HFFc6 (cell line): Measurements from ENCODE around the gene TRIM56. TPM values are rescaled to one million over a fixed set of nuclear protein-coding genes. Genes with fewer than 3 reads are reported as not detected.
"Not testable (repeated sequence)": the region's sequence is repeated elsewhere in the genome, so short reads cannot be mapped to it uniquely, and the experiment has no call there.

Source experiments
- DNase-seq: peaks from one replicate; pipeline ENCODE4 v3.0.0-alpha.2; 2018
- H3K27ac Mint-ChIP-seq: 2 replicates; pipeline ENCODE4 v1.8.0; 2020; ENCODE audit warnings: mild to moderate bottlenecking, mixed read lengths
- H3K27me3 Mint-ChIP-seq: 2 replicates; pipeline ENCODE4 v1.8.0; 2021; ENCODE audit warnings: mild to moderate bottlenecking, moderate library complexity, mixed read lengths; ENCODE audit not compliant: insufficient read depth
- H3K36me3 Mint-ChIP-seq: 2 replicates; pipeline ENCODE4 v1.8.0; 2021; ENCODE audit warnings: low read depth, mixed read lengths
- H3K4me1 Mint-ChIP-seq: 2 replicates; pipeline ENCODE4 v1.8.0; 2020; ENCODE audit warnings: low read depth, mixed read lengths
- H3K4me3 Mint-ChIP-seq: 2 replicates; pipeline ENCODE4 v1.8.0; 2020; ENCODE audit warnings: mild to moderate bottlenecking, moderate library complexity, mixed read lengths
- H3K9me3 Mint-ChIP-seq: 2 replicates; pipeline ENCODE4 v1.8.0; 2020; ENCODE audit warnings: mild to moderate bottlenecking, mixed read lengths
- CTCF ChIP-seq: fragments of 200-600 bp; sonication (generic); IDR thresholded peaks from 2 replicates; pipeline ENCODE4 v1.5.0; 2021; ENCODE audit warnings: antibody characterized with exemption, mild to moderate bottlenecking
- total RNA-seq, 6 experiments: library from RNA; stranded (reverse); fragmentation: NEBNext Ultra II Directional; extraction: Animal tissue kit (Norgen Biotek cat#: 25700); gene quantifications; 2 replicates in 1 of 6; 3 replicates in 5 of 6; pipeline ENCODE4 v1.2.3, GENCODE V29; 2021

The TRIM56 gene
- total RNA-seq, 6 experiments from 2014 or later, result 17.8 to 20.6 (median 19.4) TPM

- no peak overlapping the region for H3K4me3 Mint-ChIP-seq
- no peaks in the 10 kb centered on the region for H3K4me1 Mint-ChIP-seq
- no peak for TF ChIP-seq CTCF
- H3K27ac Mint-ChIP-seq, result no peak overlapping the region
- H3K36me3 Mint-ChIP-seq, result no peaks in the 10 kb centered on the region
- H3K27me3 Mint-ChIP-seq, result peaks cover 21% of the 10 kb centered on the region
- DNase-seq, result no peak
- no peaks in the 10 kb centered on the region for H3K9me3 Mint-ChIP-seq
Measured at GRCh38 chr7:101075646-101076045, 9.6 kb upstream of the TRIM56 start.

DNA sequence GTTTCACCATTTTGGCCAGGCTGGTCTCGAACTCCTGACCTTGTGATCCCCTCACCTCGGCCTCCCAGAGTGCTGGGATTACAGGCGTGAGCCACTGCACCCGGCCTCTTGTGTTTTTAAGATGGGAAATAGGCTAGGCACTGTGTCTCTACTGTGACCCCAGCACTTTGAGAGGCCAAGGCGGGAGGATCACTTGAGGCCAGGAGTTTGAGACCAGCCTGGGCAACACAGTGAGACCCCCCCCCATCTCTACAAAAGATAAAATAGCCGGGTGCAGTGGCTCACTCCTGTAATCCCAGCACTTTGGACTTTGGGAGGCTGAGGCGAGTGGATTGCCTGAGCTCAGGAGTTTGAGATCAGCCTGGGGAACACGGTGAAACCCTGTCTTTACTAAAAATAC, 9.1 kb upstream of the TRIM56 start:
- H3K4me3 Mint-ChIP-seq, DNase-seq, H3K27ac Mint-ChIP-seq, H3K36me3 Mint-ChIP-seq, H3K4me1 Mint-ChIP-seq, H3K9me3 Mint-ChIP-seq: not testable (repeated sequence)
- peaks cover 21% of the 10 kb centered on the region for H3K27me3 Mint-ChIP-seq

DNA sequence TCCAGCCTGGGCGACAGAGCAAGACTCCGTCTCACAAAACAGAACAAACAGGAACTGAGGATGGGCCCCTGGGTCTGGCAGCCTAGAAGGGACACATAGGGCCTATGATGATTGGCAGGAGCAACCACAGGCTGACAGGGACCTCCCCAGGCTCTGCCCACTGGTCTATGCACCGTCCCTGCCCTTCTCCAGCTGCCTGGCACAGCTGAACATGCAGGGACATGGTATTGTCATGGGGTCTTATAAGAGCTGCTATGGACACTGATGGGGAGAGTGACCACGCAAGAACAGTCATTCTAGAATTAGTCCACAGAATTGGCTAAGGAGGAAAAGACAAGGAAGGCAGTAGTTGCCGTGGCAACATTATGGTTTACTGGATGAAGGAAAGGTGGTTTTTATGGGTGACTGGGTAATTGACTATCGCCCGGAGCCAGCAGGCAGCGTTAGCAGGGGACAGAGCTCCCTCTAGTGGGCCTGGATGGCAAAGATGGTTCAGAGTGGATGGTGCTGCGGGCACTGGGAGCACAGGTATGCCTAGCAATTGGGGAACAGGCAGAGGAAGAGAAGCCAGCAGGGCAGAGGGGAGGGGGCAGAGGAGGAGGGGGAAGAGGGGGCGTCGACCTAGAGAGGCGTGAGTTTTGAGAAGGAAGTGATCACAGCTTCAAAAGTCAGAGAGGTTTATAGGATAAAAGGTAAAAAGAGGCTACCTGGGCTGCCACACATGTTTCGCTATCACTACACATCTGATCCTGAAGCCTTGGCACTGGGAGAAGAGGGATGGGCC, 7.8 kb upstream of the TRIM56 start:
- peaks cover 17% of the 10 kb centered on the region for H3K27me3 Mint-ChIP-seq
- DNase-seq, result peak; percentile 80
- no peaks in the 10 kb centered on the region for H3K9me3 Mint-ChIP-seq
- no peaks in the 10 kb centered on the region for H3K36me3 Mint-ChIP-seq
- H3K4me3 Mint-ChIP-seq, result no peak overlapping the region
- peak overlapping the region; percentile 29 for H3K27ac Mint-ChIP-seq
- H3K4me1 Mint-ChIP-seq, result no peaks in the 10 kb centered on the region
- peak; percentile 90 for TF ChIP-seq CTCF

DNA sequence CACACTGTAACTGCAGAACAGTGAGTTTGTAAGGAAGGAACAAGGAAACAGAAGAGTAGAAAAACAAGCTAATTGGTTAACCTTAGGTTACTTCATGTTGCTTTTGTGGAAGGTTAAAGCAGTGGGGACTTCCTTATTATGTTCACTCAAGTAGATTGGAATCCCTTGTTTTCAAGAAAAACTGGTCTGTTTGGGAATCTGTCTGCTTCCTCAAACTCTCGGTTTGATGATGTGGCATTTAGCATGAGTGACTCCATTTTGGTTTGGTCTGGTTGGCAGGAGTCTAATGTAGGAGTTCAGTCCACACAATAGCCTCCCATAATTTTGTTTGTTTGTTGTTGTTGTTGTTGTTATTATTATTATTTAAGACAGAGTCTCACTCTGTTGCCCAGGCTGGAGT, 3.8 kb upstream of the TRIM56 start:
- H3K4me3 Mint-ChIP-seq, result no peak overlapping the region
- peaks cover 4% of the 10 kb centered on the region for H3K27me3 Mint-ChIP-seq
- H3K4me1 Mint-ChIP-seq, result peaks cover 15% of the 10 kb centered on the region
- H3K27ac Mint-ChIP-seq, result no peak overlapping the region
- H3K9me3 Mint-ChIP-seq, result no peaks in the 10 kb centered on the region
- no peak for DNase-seq
- peaks cover 4% of the 10 kb centered on the region; the same call in 1 of the 2 replicates for H3K36me3 Mint-ChIP-seq
- no peak for TF ChIP-seq CTCF

DNA sequence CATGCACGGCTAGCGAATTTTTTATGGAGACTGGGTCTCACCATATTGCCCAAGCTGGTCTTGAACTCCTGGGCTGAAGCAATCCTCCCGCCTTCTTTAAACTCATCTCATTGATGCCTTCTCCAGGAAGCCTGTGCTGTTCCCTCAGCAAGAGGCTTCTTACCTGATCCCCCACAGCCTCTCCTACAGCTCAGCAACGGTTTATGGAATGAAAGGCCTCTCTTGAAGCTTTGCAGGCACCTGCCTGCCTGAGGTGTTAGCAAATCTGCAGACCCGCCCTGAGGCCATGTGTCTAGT, 468 bp upstream of the TRIM56 start:
- peaks cover 3% of the 10 kb centered on the region for H3K27me3 Mint-ChIP-seq
- no peak for DNase-seq
- peaks cover 20% of the 10 kb centered on the region for H3K4me1 Mint-ChIP-seq
- H3K36me3 Mint-ChIP-seq, result peaks cover 10% of the 10 kb centered on the region
- peak overlapping the region; percentile 98 for H3K27ac Mint-ChIP-seq
- no peaks in the 10 kb centered on the region for H3K9me3 Mint-ChIP-seq
- no peak for TF ChIP-seq CTCF
- H3K4me3 Mint-ChIP-seq, result peak overlapping the region; percentile 96

DNA sequence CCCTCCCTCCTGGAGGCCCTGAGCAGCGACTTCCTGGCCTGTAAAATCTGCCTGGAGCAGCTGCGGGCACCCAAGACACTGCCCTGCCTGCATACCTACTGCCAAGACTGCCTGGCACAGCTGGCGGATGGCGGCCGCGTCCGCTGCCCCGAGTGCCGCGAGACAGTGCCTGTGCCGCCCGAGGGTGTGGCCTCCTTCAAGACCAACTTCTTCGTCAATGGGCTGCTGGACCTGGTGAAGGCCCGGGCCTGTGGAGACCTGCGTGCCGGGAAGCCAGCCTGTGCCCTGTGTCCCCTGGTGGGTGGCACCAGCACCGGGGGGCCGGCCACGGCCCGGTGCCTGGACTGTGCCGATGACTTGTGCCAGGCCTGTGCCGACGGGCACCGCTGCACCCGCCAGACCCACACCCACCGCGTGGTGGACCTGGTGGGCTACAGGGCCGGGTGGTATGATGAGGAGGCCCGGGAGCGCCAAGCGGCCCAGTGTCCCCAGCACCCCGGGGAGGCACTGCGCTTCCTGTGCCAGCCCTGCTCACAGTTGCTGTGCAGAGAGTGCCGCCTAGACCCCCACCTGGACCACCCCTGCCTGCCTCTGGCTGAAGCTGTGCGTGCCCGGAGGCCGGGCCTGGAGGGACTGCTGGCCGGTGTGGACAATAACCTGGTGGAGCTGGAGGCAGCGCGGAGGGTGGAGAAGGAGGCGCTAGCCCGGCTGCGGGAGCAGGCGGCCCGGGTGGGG, 2.2 kb downstream of the TRIM56 start:
- H3K36me3 Mint-ChIP-seq, result peaks cover 19% of the 10 kb centered on the region
- peaks cover 3% of the 10 kb centered on the region for H3K27me3 Mint-ChIP-seq
- H3K4me3 Mint-ChIP-seq, result no peak overlapping the region
- no peak for DNase-seq
- TF ChIP-seq CTCF, result no peak
- H3K4me1 Mint-ChIP-seq, result peaks cover 30% of the 10 kb centered on the region
- no peaks in the 10 kb centered on the region for H3K9me3 Mint-ChIP-seq
- H3K27ac Mint-ChIP-seq, result no peak overlapping the region
